K562 (cell line): ENCODE results near the gene SOHLH2. TPM values are rescaled to one million over a fixed set of nuclear protein-coding genes. Genes with fewer than 3 reads are reported as not detected.

Experiments used
- ATAC-seq: fragments of 200-7000 bp; cut with Tn5 transposase; 3 replicates; pipeline ENCODE4 v1.9.1; 2020; ENCODE audit warnings: moderate library complexity
- BruUV-seq: library from RNA; stranded (reverse); fragments of 400-500 nt; replicated peaks from 2 replicates; lab custom pipeline; 2021; lab: Mats Ljungman, UMichigan
- CTCF ChIA-PET: fragments of 300-600 bp; formaldehyde crosslinking; extraction: SDS; loops from one replicate; lab custom pipeline; 2021; ENCODE audit warnings: low intra/inter-chr PET ratio; lab: Yijun Ruan, JAX
- POLR2A ChIA-PET: fragments of 300-600, 350-650 bp; sonication (Branson Sonifier 250); formaldehyde crosslinking; extraction: SDS; loops from one replicate; lab custom pipeline; 2021; ENCODE audit warnings: antibody characterized with exemption, inconsistent platforms; lab: Yijun Ruan, JAX
- DNase-seq, 4 experiments: peaks; one replicate each; pipeline versions ENCODE4 v3.0.0 to v3.0.0-alpha.2; 2011 to 2018; ENCODE audit warnings: low spot score in 3 of 4, mixed read lengths in 3 of 4; ENCODE audit errors: extremely low read depth in 1 of 4
- FAIRE-seq: peaks from 2 replicates; lab custom pipeline; 2011; peaks lifted over from hg19 to GRCh38; lab: Jason Lieb, UNC
- H2AFZ ChIP-seq: 2 replicates; pipeline ENCODE4 v1.6.0; 2011; ENCODE audit warnings: low read depth, low read length, control low read depth, inconsistent platforms
- H3K27ac ChIP-seq: fragments of 200-600 bp; 3 replicates; pipeline ENCODE4 v1.8.0; 2011; ENCODE audit warnings: low read depth, mild to moderate bottlenecking, control low read depth, inconsistent platforms, low read length, moderate library complexity, mixed read lengths; ENCODE audit errors: extremely low read depth
- H3K27me3 ChIP-seq, 2 experiments: fragments of 300-600 bp in 1 of 2; 2 replicates in 1 of 2; 3 replicates in 1 of 2; pipeline versions ENCODE4 v1.6.0 to v1.8.0; 2011; ENCODE audit warnings: inconsistent platforms in 2 of 2, low read length in 2 of 2, mild to moderate bottlenecking in 1 of 2, mixed read lengths in 1 of 2, moderate library complexity in 1 of 2; ENCODE audit not compliant: control insufficient read depth in 2 of 2, insufficient read depth in 2 of 2
- H3K36me3 ChIP-seq: fragments of 300-600 bp; 3 replicates; pipeline ENCODE4 v1.8.0; 2011; ENCODE audit warnings: mild to moderate bottlenecking, low read length, inconsistent platforms; ENCODE audit not compliant: control insufficient read depth, insufficient read depth
- H3K4me1 ChIP-seq, 2 experiments: fragments of 200-600 bp in 1 of 2; replicated peaks in 1 of 2; 2 replicates in 1 of 2; 3 replicates in 1 of 2; pipeline versions ENCODE4 v1.5.1 to v1.8.0; 2011; ENCODE audit warnings: inconsistent platforms in 2 of 2, low read length in 2 of 2, mild to moderate bottlenecking in 1 of 2, mixed read lengths in 1 of 2, moderate library complexity in 1 of 2; ENCODE audit not compliant: control insufficient read depth in 2 of 2, insufficient read depth in 2 of 2
- H3K4me2 ChIP-seq: 2 replicates; pipeline ENCODE4 v1.6.1; 2011; ENCODE audit warnings: low read length, control low read depth, inconsistent platforms, mixed read lengths; ENCODE audit not compliant: insufficient read depth
- H3K4me3 ChIP-seq: fragments of 200-600 bp; sonication (generic), shearing (Covaris generic); 2 replicates; pipeline ENCODE4 v1.5.1; 2016; ENCODE audit warnings: control low read depth, inconsistent platforms
- H3K79me2 ChIP-seq: fragments of 200-600 bp; 3 replicates; pipeline ENCODE4 v1.8.0; 2011; ENCODE audit warnings: low read length, inconsistent platforms; ENCODE audit not compliant: control insufficient read depth, insufficient read depth
- H3K9ac ChIP-seq, 2 experiments: 2 replicates each; pipeline versions ENCODE4 v1.6.0 to v1.6.1; 2011; ENCODE audit warnings: low read depth in 2 of 2, low read length in 2 of 2, control low read depth in 1 of 2, inconsistent platforms in 1 of 2, mild to moderate bottlenecking in 1 of 2, mixed read lengths in 1 of 2; ENCODE audit not compliant: insufficient read depth in 1 of 2
- H3K9me1 ChIP-seq: one replicate; pipeline ENCODE4 v1.6.0; 2011; ENCODE audit warnings: inconsistent platforms, mild to moderate bottlenecking, low read length, moderate library complexity; ENCODE audit not compliant: control insufficient read depth, insufficient read depth
- H3K9me3 ChIP-seq: replicated peaks from 2 replicates; pipeline ENCODE4 v1.5.1; 2011; ENCODE audit warnings: low read depth, low read length, inconsistent platforms; ENCODE audit not compliant: control insufficient read depth, insufficient read depth
- H4K20me1 ChIP-seq: replicated peaks from 2 replicates; pipeline ENCODE4 v1.6.1; 2011; ENCODE audit warnings: low read length, inconsistent platforms, mixed read lengths; ENCODE audit not compliant: control insufficient read depth, insufficient read depth
- CHD1 ChIP-seq: fragments of 200-600 bp; sonication (generic); IDR thresholded peaks from one replicate; pipeline ENCODE4 v1.6.1; 2012; ENCODE audit warnings: mild to moderate bottlenecking, moderate library complexity, low read length, inconsistent platforms
- FOXJ2 ChIP-seq: fragments of 200-800 bp; sonication (Bioruptor generic); IDR thresholded peaks from 2 replicates; pipeline ENCODE4 v1.6.1; 2016; ENCODE audit warnings: missing genetic modification characterization, missing compliant biosample characterization
- NEUROD1 ChIP-seq: fragments of 150-350 bp; IDR thresholded peaks from 2 replicates; pipeline ENCODE4 v1.6.1; 2014; ENCODE audit warnings: borderline replicate concordance, low read length, low read depth; ENCODE audit not compliant: partially characterized antibody
- NFYB ChIP-seq: IDR thresholded peaks from 2 replicates; pipeline ENCODE4 v1.6.1; 2011; ENCODE audit warnings: mild to moderate bottlenecking, moderate library complexity; ENCODE audit not compliant: insufficient read length; ENCODE audit errors: extremely low read depth
- RBM34 ChIP-seq: fragments of 200-400 bp; formaldehyde crosslinking; IDR thresholded peaks from 2 replicates; pipeline ENCODE4 v1.6.1; 2018; ENCODE audit warnings: low read length, borderline replicate concordance; ENCODE audit not compliant: insufficient read depth
- RHOXF2B ChIP-seq: fragments of 250-450 bp; sonication (Bioruptor Pico); conservative IDR thresholded peaks from 2 replicates; pipeline ENCODE4 v1.5.1; 2021
- XRCC4 ChIP-seq: IDR thresholded peaks from one replicate; pipeline ENCODE4 v1.6.1; 2011; ENCODE audit not compliant: insufficient read depth, insufficient read length; ENCODE audit errors: extremely low read depth
- ZNF75A ChIP-seq: fragments of 450-650 bp; formaldehyde crosslinking; IDR thresholded peaks from 2 replicates; pipeline ENCODE4 v1.4.0; 2020; ENCODE audit warnings: mild to moderate bottlenecking
- WGBS: fragments of 100-300 bp; shearing (Covaris generic); methylation state at CpG from one replicate; pipeline ENCODE4 v1.1.6; 2016; ENCODE audit warnings: low coverage, mixed read lengths; ENCODE audit not compliant: insufficient coverage; ENCODE audit errors: missing lambda C conversion rate; 5-methylcytosine and 5-hydroxymethylcytosine counted together
- in situ Hi-C: fragments of 300-500 bp; cut with MboI; formaldehyde crosslinking; loops from 4 replicates; pipeline ENCODE4 v1.15.0; 2018; ENCODE audit warnings: inconsistent platforms, mixed read lengths
- intact Hi-C: fragments of 100-400 bp; cut with micrococcal nuclease; formaldehyde crosslinking; loops from 2 replicates; pipeline ENCODE4 v1.14.2; 2022
- polyA plus RNA-seq, 8 experiments: library from polyadenylated mRNA; depleted of rRNA in 4 of 8; stranded (reverse) in 5 of 8; unstranded in 3 of 8; fragments of >200 nt; fragmentation: Nextera tagmentation in 2 of 8; fragmentation: Illumina TruSeq in 1 of 8; extraction: Ambion mirVana in 2 of 8; extraction: Trizol in 1 of 8; gene quantifications; 2 replicates each; pipeline versions ENCODE4 v1.2.1 to v1.2.3, GENCODE V29; 2011 to 2014; ENCODE audit warnings: inconsistent platforms in 1 of 8, missing spikeins in 1 of 8
- total RNA-seq, 7 experiments: library from RNA; depleted of rRNA in 6 of 7; stranded (reverse); fragments of >200 nt in 6 of 7; fragmentation: Illumina TruSeq in 2 of 7; extraction: Trizol in 2 of 7; gene quantifications; 2 replicates each; pipeline versions ENCODE4 v1.2.1 to v1.2.3, GENCODE V29; 2011 to 2021; ENCODE audit warnings: low replicate concordance in 1 of 7
- TF ChIP-seq, protein P1 (sequence below): fragments of 200-400 bp; formaldehyde crosslinking; IDR thresholded peaks from 2 replicates; pipeline ENCODE4 v1.6.1; 2017; ENCODE audit warnings: mild to moderate bottlenecking, low read depth, low read length, moderate library complexity
- TF ChIP-seq, protein P2 (sequence below): sonication (generic); formaldehyde crosslinking; IDR thresholded peaks from 2 replicates; pipeline ENCODE4 v1.8.1; 2023; ENCODE audit warnings: mild to moderate bottlenecking, missing genetic modification reagents
- TF ChIP-seq, protein P3 (sequence below): sonication (generic); IDR thresholded peaks from 2 replicates; pipeline ENCODE4 v1.6.1; 2016

Gene SOHLH2
- total and polyA plus RNA-seq, 9 of the 15 experiments (the other 6 are each of a cell fraction or from before 2014, with no cell fraction given), result 10.3 to 26.7 (median 17.0) TPM

DNA sequence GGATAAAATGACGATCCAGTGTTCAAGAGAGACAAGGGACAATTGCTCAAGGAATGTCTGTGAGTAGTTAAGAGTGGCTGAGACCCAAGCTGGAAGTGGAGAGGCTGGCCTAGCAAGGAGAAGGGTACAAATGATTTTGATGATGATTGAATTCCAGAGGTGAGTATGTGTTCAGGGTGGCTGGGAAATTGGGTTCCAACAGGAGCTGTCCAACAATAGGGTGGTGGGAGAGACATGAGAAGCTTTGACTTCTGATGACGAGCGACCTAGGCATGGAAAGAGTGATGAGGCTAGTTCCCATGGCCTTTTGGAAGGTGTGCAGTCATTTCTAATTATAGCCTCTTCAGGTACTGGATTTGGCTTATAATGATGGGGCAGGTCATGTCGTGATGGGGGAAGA, 54.1 kb downstream of the SOHLH2 start:
- Histone ChIP-seq H3K27ac (no peak overlapping the region), H3K4me3 (no peak overlapping the region), H3K36me3 (no peaks in the 10 kb centered on the region), H3K9me1 (no peaks in the 10 kb centered on the region), H3K9me3 (no peaks in the 10 kb centered on the region), H4K20me1 (no peaks in the 10 kb centered on the region), H3K4me1 (no peaks in the 10 kb centered on the region), H3K4me2 (no peak overlapping the region), H3K79me2 (no peaks in the 10 kb centered on the region), H3K9ac (no peak overlapping the region), H2AFZ (no peak overlapping the region), H3K27me3 (no peaks in the 10 kb centered on the region)
- in situ Hi-C loops, result no loop called here
- no peak for ATAC-seq
- CTCF ChIA-PET, result no interaction called here
- WGBS, result 0% methylated on average over 4 of the region's 4 CpGs
- DNase-seq, result no peak
- no peak for TF ChIP-seq RBM34
- no peak for TF ChIP-seq RHOXF2B (CRISPR knock-in tag)
- TF ChIP-seq, protein P1, sequence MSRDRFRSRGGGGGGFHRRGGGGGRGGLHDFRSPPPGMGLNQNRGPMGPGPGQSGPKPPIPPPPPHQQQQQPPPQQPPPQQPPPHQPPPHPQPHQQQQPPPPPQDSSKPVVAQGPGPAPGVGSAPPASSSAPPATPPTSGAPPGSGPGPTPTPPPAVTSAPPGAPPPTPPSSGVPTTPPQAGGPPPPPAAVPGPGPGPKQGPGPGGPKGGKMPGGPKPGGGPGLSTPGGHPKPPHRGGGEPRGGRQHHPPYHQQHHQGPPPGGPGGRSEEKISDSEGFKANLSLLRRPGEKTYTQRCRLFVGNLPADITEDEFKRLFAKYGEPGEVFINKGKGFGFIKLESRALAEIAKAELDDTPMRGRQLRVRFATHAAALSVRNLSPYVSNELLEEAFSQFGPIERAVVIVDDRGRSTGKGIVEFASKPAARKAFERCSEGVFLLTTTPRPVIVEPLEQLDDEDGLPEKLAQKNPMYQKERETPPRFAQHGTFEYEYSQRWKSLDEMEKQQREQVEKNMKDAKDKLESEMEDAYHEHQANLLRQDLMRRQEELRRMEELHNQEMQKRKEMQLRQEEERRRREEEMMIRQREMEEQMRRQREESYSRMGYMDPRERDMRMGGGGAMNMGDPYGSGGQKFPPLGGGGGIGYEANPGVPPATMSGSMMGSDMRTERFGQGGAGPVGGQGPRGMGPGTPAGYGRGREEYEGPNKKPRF, result no peak
- TF ChIP-seq FOXJ2, result no peak
- no peak for TF ChIP-seq ZNF75A (CRISPR knock-in tag)
- TF ChIP-seq, protein P2, sequence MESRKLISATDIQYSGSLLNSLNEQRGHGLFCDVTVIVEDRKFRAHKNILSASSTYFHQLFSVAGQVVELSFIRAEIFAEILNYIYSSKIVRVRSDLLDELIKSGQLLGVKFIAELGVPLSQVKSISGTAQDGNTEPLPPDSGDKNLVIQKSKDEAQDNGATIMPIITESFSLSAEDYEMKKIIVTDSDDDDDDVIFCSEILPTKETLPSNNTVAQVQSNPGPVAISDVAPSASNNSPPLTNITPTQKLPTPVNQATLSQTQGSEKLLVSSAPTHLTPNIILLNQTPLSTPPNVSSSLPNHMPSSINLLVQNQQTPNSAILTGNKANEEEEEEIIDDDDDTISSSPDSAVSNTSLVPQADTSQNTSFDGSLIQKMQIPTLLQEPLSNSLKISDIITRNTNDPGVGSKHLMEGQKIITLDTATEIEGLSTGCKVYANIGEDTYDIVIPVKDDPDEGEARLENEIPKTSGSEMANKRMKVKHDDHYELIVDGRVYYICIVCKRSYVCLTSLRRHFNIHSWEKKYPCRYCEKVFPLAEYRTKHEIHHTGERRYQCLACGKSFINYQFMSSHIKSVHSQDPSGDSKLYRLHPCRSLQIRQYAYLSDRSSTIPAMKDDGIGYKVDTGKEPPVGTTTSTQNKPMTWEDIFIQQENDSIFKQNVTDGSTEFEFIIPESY, result no peak
- TF ChIP-seq NFYB, result no peak
- TF ChIP-seq CHD1, result no peak
- no peak for TF ChIP-seq XRCC4
- no peak for TF ChIP-seq NEUROD1
- TF ChIP-seq, protein P3, sequence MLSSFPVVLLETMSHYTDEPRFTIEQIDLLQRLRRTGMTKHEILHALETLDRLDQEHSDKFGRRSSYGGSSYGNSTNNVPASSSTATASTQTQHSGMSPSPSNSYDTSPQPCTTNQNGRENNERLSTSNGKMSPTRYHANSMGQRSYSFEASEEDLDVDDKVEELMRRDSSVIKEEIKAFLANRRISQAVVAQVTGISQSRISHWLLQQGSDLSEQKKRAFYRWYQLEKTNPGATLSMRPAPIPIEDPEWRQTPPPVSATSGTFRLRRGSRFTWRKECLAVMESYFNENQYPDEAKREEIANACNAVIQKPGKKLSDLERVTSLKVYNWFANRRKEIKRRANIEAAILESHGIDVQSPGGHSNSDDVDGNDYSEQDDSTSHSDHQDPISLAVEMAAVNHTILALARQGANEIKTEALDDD, result no peak
- BruUV-seq, result no TSS peak
- POLR2A ChIA-PET, result no interaction called here
- intact Hi-C loops, result no loop called here
- no peak for FAIRE-seq
